ENCODE results near the gene OR10P1.

DNA sequence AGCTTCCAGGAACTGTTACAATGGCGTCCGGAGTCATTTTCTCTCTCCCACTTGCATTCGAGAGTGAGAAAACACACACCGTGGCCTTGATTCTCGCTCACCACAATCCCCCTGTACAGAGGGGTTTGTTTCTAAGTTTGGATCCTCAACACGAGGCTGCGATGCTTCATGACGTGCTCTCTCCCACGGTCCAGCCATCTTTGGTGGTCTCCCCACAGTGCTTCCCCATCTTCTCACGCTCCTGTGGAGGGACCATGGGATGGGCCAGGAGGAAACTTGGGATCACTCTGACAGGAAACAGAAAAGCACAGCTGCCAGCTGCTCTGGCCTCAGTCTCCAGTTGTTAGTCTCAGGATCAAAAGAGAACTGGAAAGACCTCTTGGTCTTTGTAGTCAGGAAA is 28.1 kb downstream of the OR10P1 start:
- no peak for TF ChIP-seq EZH2phosphoT487 (IDR thresholded peaks at IDR 0.05; ENCODE audit: borderline replicate concordance, low read length)
- TF ChIP-seq EZH2 (IDR thresholded peaks at IDR 0.05; ENCODE audit: low read length, unreplicated experiment), result no peak
- TF ChIP-seq, protein P1, sequence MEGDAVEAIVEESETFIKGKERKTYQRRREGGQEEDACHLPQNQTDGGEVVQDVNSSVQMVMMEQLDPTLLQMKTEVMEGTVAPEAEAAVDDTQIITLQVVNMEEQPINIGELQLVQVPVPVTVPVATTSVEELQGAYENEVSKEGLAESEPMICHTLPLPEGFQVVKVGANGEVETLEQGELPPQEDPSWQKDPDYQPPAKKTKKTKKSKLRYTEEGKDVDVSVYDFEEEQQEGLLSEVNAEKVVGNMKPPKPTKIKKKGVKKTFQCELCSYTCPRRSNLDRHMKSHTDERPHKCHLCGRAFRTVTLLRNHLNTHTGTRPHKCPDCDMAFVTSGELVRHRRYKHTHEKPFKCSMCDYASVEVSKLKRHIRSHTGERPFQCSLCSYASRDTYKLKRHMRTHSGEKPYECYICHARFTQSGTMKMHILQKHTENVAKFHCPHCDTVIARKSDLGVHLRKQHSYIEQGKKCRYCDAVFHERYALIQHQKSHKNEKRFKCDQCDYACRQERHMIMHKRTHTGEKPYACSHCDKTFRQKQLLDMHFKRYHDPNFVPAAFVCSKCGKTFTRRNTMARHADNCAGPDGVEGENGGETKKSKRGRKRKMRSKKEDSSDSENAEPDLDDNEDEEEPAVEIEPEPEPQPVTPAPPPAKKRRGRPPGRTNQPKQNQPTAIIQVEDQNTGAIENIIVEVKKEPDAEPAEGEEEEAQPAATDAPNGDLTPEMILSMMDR (conservative IDR thresholded peaks at IDR 0.05; ENCODE audit: low read depth, low read length), result no peak
